Measurements from ENCODE around the gene G6PD. TPM values are rescaled to one million over a fixed set of nuclear protein-coding genes. Genes with fewer than 3 reads are reported as not detected.

The G6PD gene
- total RNA-seq, 2 donors from 2014 or later: 51.9 to 55.4 TPM

DNA sequence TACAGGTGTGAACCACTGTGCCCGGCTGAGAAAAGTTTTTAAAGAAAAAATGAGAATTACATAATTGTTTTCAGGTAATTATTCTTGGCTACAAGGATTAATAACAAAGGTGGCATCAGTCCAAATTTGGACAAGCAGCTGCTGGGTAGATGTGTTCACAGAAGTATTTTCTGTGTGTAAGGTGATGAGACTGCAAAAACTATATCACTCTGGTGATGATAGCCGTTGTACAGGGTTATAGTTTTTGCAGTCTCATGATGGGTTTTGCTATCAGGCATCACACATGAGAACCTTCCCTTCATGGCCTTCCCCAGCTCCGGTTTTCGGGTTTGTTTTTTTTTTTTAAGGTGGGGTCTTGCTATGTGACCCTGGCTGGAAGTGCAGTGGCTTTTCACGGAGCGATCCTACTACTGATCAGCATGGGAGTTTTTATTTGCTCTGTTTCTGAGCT lies 51.1 kb downstream of the G6PD start:
- intact Hi-C loops (cut with DNase I): no loop called here
- DNase-seq (ENCODE audit: low spot score): no peak

- no peak for DNase-seq (ENCODE audit: low spot score)
- intact Hi-C loops (cut with DNase I): no loop called here
These were observed 51.9 kb downstream of the G6PD start for GRCh38 chrX:154494715-154495114.

GRCh38 chrX:154490414-154491083 lies 56.1 kb downstream of the G6PD start, which contains the start of gene SLC10A3:
Gene SLC10A3, minus strand, starts transcription at chrX:154490629. Its CDS starts 1,689 bp downstream, at chrX:154488940.
- intact Hi-C loops (cut with DNase I): no loop called here
- peak; percentile 97 for DNase-seq (ENCODE audit: low spot score)

DNA sequence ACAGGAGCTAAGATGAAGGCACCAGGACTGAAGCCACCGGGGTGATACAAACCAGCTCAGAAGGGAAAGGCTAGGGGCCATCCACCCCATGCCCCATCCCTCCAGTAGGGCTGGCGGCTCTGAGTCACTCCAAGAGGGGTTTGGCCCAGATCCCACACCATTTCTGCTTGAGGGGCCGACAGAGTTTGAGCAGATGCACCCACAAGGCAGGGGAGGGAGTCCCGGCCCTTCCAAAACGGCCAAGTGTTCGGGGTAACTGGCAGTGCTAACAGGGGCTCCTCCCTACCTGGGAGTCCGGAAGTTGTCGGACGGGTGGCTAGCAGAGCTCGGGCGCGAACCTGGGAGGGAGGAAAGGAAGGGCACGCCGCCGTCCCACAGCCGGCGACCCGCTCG lies 56.6 kb downstream of the G6PD start:
- intact Hi-C loops (cut with DNase I): no loop called here
- DNase-seq (ENCODE audit: low spot score): peak; percentile 81

- DNase-seq (ENCODE audit: low spot score): no peak
- intact Hi-C loops (cut with DNase I): loop anchor here in 1 of 2 donors (5.0 kb wide), 2 partner anchors 42 to 43 kb away; no protein-coding TSS in a partner anchor
These were observed 57.5 kb downstream of the G6PD start for GRCh38 chrX:154489182-154489581.

- intact Hi-C loops (cut with DNase I): loop anchor here in 1 of 2 donors (5.0 kb wide), 2 partner anchors 41 to 44 kb away; no protein-coding TSS in a partner anchor
These were observed 58.1 kb downstream of the G6PD start for GRCh38 chrX:154488336-154489075.

DNA sequence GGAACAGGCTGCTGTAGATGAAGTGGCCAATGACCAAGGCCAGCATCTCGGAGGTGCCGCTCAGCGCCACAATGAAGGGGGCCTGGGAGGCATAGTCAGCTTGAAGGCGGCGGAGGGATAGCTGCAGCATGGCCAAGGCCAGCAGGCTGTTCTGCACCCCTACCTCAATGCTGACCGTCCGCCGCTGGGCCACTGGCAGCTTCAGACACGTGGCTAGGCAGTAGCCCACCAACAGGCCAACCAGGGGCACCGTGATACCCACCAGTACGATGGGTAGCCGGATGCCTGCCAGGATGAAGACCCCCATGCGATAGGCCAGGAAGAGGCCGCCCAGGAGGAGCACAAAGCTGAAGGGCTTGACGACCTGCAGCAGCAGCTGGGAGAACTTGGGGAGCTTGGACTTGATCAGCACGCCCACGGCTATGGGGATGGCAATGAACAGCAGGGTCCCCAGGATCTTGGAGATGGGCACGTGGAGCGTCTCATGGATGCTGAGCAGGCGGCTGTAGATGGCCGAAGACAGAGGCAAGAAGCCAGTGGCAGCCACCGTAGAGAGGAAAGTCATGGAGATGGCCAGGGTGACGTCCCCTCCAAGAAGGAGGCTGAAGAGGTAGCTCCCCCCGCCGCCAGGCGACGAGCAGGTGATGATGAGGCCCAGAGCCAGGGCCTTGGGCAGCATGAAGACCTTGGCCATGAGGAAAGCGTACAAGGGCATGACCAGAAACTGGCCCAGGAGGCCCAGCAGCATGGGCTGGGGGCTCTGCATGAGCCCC lies 58.9 kb downstream of the G6PD start:
- intact Hi-C loops (cut with DNase I): loop anchor here (2.0 to 5.0 kb wide), 3 partner anchors 40 to 61 kb away; no protein-coding TSS in a partner anchor
- DNase-seq (ENCODE audit: low spot score): peak; percentile 82

More at GRCh38 chrX:154488336-154489075, 58.1 kb downstream of the G6PD start:
- DNase-seq (ENCODE audit: low spot score): no peak

- DNase-seq (ENCODE audit: low spot score): peak; percentile 86
- intact Hi-C loops (cut with DNase I): loop anchor here (2.0 to 5.0 kb wide), 3 partner anchors 39 to 60 kb away; no protein-coding TSS in a partner anchor
These were observed 60.0 kb downstream of the G6PD start, which contains the start of gene UBL4A for GRCh38 chrX:154486396-154487207. Gene UBL4A, minus strand, starts transcription at chrX:154486615. Its CDS starts 31 bp downstream, at chrX:154486584.

DNA sequence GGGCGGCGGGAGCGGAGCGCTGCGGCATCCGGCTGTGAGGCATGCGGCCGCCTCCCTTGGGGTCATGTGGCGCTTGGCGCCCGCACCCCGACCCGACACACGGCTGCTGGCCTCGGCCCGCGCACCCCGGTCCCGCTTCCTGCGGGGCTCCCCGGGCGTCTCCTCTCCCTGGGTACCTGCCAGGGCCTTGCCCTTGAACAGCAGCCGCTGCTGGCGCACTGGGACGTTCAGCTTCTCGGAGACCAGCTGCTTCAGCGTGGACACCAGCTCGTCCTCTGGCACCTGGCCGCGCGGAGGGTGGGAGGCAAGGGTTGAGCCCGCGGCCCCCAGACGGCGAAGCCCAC lies 60.6 kb downstream of the G6PD start:
- intact Hi-C loops (cut with DNase I): loop anchor here (2.0 to 5.0 kb wide), 3 partner anchors 39 to 59 kb away; no protein-coding TSS in a partner anchor
- DNase-seq (ENCODE audit: low spot score): peak; percentile 80

DNA sequence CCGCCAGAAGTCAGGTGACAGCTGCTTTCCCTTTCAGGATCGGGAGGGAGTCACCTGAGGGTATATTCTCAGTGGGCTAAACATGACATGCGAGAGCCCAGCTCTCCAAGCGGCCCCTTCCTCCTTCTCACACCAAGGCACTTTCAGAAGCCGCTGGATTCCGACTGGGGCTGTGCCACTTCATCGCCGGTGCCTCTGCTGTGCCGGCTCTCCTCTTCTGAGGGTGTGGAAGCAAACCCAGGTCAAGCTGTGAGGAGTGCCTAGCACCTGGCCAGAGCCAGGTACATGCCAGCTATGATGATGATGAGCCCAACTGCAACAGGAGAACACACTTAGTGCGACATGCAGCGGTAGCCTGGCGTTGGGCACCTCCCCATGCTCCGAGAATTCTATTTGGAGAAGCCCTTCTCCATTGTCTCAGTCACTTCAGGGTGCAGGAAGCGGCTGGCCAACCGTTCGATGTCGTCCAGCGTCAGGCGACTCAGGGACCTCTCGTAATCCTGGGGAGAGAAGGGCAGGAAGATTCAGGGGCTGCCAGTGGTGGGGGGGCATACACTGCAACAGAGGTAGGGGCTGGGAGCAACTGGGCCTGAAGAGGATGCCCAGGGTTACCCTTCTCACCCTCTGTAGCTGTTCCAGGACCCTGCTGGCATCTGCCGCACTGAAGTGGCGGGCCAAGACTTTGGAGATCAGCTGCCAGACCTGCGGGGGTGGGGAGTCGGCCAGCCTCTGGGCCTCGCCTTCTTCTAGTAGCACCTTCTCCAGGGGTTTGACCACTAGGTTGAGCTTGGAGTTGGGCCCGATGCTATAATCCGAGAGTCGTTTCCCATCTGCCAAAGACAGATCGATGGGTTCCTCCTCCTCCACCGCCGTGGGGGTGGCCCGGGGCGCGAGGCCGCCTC lies 61.2 kb downstream of the G6PD start:
- DNase-seq (ENCODE audit: low spot score): no peak
- intact Hi-C loops (cut with DNase I): loop anchor here (2.0 to 5.0 kb wide), 3 partner anchors 38 to 59 kb away; no protein-coding TSS in a partner anchor

DNA sequence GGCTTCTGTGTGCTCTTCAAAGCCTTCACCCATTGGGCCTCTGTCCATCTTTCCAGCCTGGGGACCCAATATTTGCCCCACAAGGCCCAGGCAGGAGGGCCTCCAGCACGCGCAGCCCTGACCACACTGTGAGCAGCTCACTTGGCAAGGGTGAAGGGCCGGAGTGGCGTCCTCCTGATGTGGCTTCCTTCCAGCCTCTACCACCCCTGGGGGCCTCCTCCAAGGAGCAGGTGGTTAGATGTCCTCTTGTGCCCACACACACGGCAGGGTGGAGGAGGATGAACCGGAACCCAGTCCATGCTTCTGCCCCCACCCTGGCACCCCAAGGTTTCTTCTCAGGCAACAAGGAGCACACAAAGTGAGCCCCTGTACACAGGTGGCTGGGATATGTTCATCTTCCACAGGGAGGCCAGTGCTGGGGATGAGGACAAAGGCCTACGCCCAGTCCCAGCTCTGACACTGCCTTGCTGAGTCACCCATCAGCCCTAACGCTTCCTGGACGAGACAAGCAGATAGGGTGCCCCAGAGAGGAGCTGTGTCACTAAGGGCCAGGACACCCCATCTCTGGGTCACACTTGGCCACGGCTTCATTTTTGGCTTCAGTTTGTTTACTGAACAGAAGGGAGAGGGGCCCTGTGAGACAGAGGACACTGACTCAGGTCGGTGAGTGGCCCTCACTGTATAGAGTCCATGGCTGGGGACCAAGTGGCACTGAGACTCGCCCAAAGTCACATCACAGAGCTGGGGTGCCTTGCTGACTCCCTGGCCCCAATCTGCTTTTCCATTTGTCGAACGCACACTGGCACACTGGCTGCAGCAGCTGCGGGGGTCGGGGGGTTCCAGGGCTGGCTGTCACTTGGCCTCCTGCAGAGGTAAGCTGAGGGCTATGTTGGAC lies 62.1 kb downstream of the G6PD start:
- no peak for DNase-seq (ENCODE audit: low spot score)

DNA sequence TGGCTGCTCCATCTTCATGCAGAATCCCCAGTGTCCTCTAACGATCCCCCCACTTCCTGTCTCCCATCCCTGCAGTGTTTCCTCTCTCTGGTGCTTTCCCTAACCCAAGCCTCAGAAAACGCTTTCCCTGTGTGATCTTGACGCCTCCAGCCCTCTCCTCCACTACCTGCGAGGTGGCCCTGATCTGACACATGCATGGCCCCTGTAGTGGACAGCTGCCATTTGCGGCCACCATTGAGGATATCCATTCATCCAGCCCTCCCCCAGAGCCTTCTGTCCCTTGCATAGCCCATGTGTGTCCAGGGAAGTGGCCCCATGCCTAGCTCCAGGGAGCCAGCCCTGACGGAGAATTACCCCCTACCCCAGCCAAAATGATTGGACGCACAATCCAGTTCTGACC lies 63.3 kb downstream of the G6PD start:
- no peak for DNase-seq (ENCODE audit: low spot score)
- intact Hi-C loops (cut with DNase I): no loop called here

More for the DNA sequence above, 62.1 kb downstream of the G6PD start:
- intact Hi-C loops (cut with DNase I): loop anchor here in 1 of 2 donors (5.0 kb wide), 2 partner anchors 37 to 48 kb away; no protein-coding TSS in a partner anchor

DNA sequence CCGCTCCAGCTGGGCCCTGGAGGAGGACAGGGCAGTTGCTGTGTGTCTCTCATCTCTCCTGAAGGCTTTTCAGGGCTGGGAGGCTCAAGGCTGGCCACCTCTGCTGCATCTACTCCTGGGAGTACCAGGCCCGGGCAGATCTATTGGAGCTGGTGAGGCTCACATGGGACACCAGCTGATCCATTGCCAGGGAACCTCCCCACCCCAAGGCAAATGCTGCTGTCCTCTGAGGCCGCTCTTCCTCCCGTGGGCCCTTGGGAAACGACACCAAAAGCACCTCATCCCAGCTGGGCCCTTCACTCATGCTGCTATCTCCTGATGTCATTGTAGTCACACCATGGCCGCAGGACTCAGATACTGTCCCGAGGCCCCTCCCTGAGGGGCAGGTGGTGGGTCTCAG lies 63.9 kb downstream of the G6PD start:
- intact Hi-C loops (cut with DNase I): no loop called here
- DNase-seq (ENCODE audit: low spot score): no peak

DNA sequence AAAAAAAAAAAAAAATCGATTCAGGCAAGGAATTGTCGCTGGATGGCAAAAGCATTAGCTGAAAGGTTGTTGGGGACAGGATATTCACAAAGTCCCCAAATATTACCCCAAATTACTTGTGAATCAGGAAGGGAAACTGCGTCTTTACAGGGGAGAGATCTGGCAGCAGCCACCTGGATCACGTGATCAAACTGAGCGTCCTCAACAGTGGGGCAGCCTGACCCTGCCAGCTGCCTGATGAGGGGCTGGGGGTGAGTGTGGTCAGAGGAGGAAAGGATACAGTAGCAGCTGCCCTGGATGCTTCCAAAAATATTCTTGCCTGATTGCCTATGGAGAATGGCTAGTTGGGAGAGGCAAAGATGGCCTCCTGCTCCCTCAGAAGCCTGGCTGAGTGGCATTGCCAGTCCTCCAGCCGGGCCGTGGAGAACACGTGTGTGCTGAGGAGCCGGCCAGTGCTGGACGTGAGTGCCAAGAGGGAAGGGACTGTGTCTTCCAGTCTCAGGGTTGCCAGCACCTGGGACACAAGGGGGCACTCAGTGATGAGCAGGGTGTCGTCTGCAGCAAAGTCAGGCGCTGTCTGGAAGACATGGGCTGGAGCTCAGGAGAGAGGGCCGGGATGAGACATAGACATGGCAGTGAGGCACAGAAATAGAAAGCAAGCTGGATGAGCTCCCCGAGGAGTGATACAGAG lies 64.6 kb downstream of the G6PD start:
- DNase-seq (ENCODE audit: low spot score): no peak
- intact Hi-C loops (cut with DNase I): no loop called here
